Neuronal stem cell (in vitro differentiated cells): ENCODE measurements around the gene ATP8B4.

Experiments
- DNase-seq: peaks from one replicate; pipeline ENCODE4 v3.0.0-alpha.2; 2013; ENCODE audit warnings: low spot score
- H2AFZ ChIP-seq: one replicate; pipeline ENCODE4 v1.6.1; 2013; ENCODE audit warnings: mild to moderate bottlenecking, low read length, inconsistent platforms
- H2AK5ac ChIP-seq: 2 replicates; pipeline ENCODE4 v1.6.1; 2013; ENCODE audit warnings: low read depth, mild to moderate bottlenecking, inconsistent platforms, low read length, moderate library complexity, mixed read lengths
- H2BK120ac ChIP-seq: 2 replicates; pipeline ENCODE4 v1.6.1; 2013; ENCODE audit warnings: low read depth, mild to moderate bottlenecking, inconsistent platforms, low read length, moderate library complexity, mixed read lengths
- H2BK12ac ChIP-seq: one replicate; pipeline ENCODE4 v1.6.1; 2013; ENCODE audit warnings: low read length, inconsistent platforms
- H2BK15ac ChIP-seq: 2 replicates; pipeline ENCODE4 v1.6.1; 2013; ENCODE audit warnings: mild to moderate bottlenecking, low read length, inconsistent platforms, mixed read lengths
- H2BK5ac ChIP-seq: one replicate; pipeline ENCODE4 v1.6.1; 2013; ENCODE audit warnings: inconsistent platforms, mild to moderate bottlenecking, low read length, moderate library complexity
- H3K14ac ChIP-seq: one replicate; pipeline ENCODE4 v1.6.1; 2013; ENCODE audit warnings: low read length, inconsistent platforms
- H3K18ac ChIP-seq: 2 replicates; pipeline ENCODE4 v1.6.1; 2013; ENCODE audit warnings: low read length, inconsistent platforms
- H3K23ac ChIP-seq: 2 replicates; pipeline ENCODE4 v1.6.1; 2013; ENCODE audit warnings: low read depth, mild to moderate bottlenecking, mixed read lengths, low read length, inconsistent platforms; ENCODE audit not compliant: poor library complexity
- H3K27ac ChIP-seq: replicated peaks from 3 replicates; pipeline ENCODE4 v1.5.1; 2013; ENCODE audit warnings: low read length, inconsistent platforms
- H3K27me3 ChIP-seq, 3 experiments: 2 replicates each; pipeline ENCODE4 v1.6.1; 2013; ENCODE audit warnings: low read length in 3 of 3, mild to moderate bottlenecking in 2 of 3, inconsistent platforms in 1 of 3, low read depth in 1 of 3, mixed read lengths in 1 of 3, moderate library complexity in 1 of 3; ENCODE audit not compliant: control insufficient read depth in 3 of 3, insufficient read depth in 3 of 3
- H3K36me3 ChIP-seq, 2 donors: replicated peaks in 1 of 2; 2 replicates each; pipeline ENCODE4 v1.6.1; 2013; ENCODE audit warnings: low read length in 2 of 2; ENCODE audit not compliant: control insufficient read depth in 2 of 2, insufficient read depth in 2 of 2
- H3K4ac ChIP-seq: 2 replicates; pipeline ENCODE4 v1.6.1; 2013; ENCODE audit warnings: inconsistent platforms, mild to moderate bottlenecking, low read length, moderate library complexity
- H3K4me1 ChIP-seq, 2 donors: 1 replicate in 1 of 2; 2 replicates in 1 of 2; pipeline ENCODE4 v1.6.1; 2013; ENCODE audit warnings: low read length in 2 of 2, low read depth in 1 of 2; ENCODE audit not compliant: control insufficient read depth in 2 of 2, insufficient read depth in 1 of 2
- H3K4me2 ChIP-seq: one replicate; pipeline ENCODE4 v1.6.1; 2013; ENCODE audit warnings: mild to moderate bottlenecking, low read length, inconsistent platforms; ENCODE audit not compliant: insufficient read depth, poor library complexity, severe bottlenecking
- H3K4me3 ChIP-seq, 2 donors: 2 replicates each; pipeline ENCODE4 v1.5.1; 2013; ENCODE audit warnings: low read length in 2 of 2, mild to moderate bottlenecking in 2 of 2, inconsistent platforms in 1 of 2, moderate library complexity in 1 of 2
- H3K79me1 ChIP-seq: one replicate; pipeline ENCODE4 v1.6.1; 2013; ENCODE audit warnings: low read depth, mild to moderate bottlenecking, inconsistent platforms, low read length, moderate library complexity
- H3K9ac ChIP-seq: one replicate; pipeline ENCODE4 v1.6.1; 2013; ENCODE audit warnings: mild to moderate bottlenecking, low read depth, low read length, inconsistent platforms; ENCODE audit not compliant: poor library complexity
- H3K9me3 ChIP-seq, 2 donors: replicated peaks in 1 of 2; 2 replicates each; pipeline versions ENCODE3 to v1.6.1; 2013; ENCODE audit warnings: low read length in 2 of 2, mild to moderate bottlenecking in 2 of 2, inconsistent platforms in 1 of 2, low read depth in 1 of 2, mixed read lengths in 1 of 2, moderate library complexity in 1 of 2; ENCODE audit not compliant: control insufficient read depth in 2 of 2, insufficient read depth in 1 of 2
- H4K8ac ChIP-seq: one replicate; pipeline ENCODE4 v1.6.1; 2013; ENCODE audit warnings: low read depth, mild to moderate bottlenecking, inconsistent platforms, low read length, moderate library complexity
- H4K91ac ChIP-seq: one replicate; pipeline ENCODE4 v1.6.1; 2013; ENCODE audit warnings: low read length, low read depth, mild to moderate bottlenecking, inconsistent platforms; ENCODE audit not compliant: poor library complexity
- WGBS, 2 donors: extraction: QIAGEN DNeasy Blood & Tissue Kit; methylation state at CpG; one replicate each; pipeline ENCODE4 v1.1.7; 2013; ENCODE audit warnings: missing lambda C conversion rate in 2 of 2, mixed read lengths in 1 of 2; ENCODE audit not compliant: insufficient read length in 2 of 2, insufficient replicate concordance in 1 of 2; ENCODE audit errors: extremely low coverage in 2 of 2; 5-methylcytosine and 5-hydroxymethylcytosine counted together

Gene ATP8B4

DNA sequence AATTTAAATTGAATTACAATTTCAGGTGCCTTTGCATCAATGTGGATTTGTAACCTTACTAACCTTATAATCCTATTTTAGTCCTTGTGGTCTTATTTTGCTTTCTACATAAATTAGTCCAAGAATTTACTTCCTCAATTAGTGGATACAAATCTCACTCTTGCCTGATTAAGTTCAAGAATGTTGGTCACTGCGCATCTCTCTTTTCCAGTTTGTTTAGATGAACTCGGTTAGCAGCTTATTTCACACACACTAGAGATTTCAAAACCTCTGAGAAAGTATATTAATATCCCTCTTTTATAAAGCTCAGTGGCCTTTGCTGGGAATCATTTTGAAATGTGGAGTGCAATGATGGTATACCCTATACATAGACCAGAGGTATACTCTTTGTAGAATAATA lies 254.8 kb downstream of the ATP8B4 start:
- no peak overlapping the region for H2BK15ac ChIP-seq
- H3K36me3 ChIP-seq: no peaks in the 10 kb centered on the region
- no peak overlapping the region for H3K4me3 ChIP-seq
- H4K91ac ChIP-seq: no peak overlapping the region
- peaks cover 0 to 2% of the 10 kb centered on the region in 2 donors for H3K4me1 ChIP-seq
- H2BK120ac ChIP-seq: no peak overlapping the region
- no peaks in the 10 kb centered on the region for H3K79me1 ChIP-seq
- H3K4ac ChIP-seq: no peak overlapping the region
- no peak overlapping the region for H2BK12ac ChIP-seq
- H2AFZ ChIP-seq: no peak overlapping the region
- no peaks in the 10 kb centered on the region for H3K9me3 ChIP-seq
- WGBS, 2 donors: no CpG with 5 or more reads among the region's 2 CpGs
- H2BK5ac ChIP-seq: no peak overlapping the region
- no peak overlapping the region for H3K27ac ChIP-seq
- no peaks in the 10 kb centered on the region for H3K27me3 ChIP-seq
- H4K8ac ChIP-seq: no peak overlapping the region
- no peak overlapping the region for H3K18ac ChIP-seq
- H2AK5ac ChIP-seq: no peak overlapping the region
- H3K14ac ChIP-seq: no peak overlapping the region
- DNase-seq: no peak
- H3K23ac ChIP-seq: no peak overlapping the region
- H3K9ac ChIP-seq: no peak overlapping the region
- no peak overlapping the region for H3K4me2 ChIP-seq

DNA sequence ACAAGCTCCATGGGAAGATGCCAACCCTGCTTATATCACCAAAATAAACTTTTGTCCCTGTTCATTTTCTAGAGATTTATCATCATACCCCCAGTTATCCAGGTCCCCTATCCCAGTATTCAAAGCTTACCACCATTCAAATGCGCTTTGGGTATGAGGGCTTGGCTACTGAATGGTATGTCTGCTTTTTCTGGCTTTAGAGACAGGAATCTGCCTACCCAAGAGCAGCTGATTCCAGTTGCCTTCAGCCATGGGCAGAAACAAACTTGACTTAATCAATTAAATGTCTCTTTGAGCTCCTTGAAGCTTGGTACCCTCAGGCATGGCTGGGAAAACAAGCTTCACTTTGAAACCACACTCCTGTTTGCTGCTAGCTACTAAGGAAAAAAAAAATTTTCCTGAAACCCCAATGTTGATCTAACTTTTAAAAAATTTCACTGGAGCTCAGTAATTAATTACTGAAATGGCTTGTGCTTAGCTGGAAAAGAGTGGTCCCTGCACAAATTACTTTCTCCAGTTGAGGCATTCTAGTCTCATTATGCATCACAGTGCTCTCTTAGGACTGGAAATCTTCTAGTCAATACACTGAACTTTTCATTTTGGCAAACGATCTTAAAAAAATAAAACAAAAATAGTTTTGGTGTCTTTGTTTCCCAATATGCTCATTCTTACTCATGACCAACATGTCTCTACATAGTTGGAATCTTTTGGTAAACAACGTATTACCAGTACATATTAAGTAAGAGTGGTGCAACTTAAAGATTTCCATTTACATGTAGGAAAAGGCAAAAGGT lies 255.4 kb downstream of the ATP8B4 start:
- H3K23ac ChIP-seq: no peak overlapping the region
- H2AK5ac ChIP-seq: no peak overlapping the region
- no peak overlapping the region for H2BK15ac ChIP-seq
- no peak overlapping the region for H2BK5ac ChIP-seq
- no peak overlapping the region for H3K27ac ChIP-seq
- H2AFZ ChIP-seq: no peak overlapping the region
- H3K4me3 ChIP-seq: no peak overlapping the region
- H3K4me1 ChIP-seq: peaks cover 0 to 2% of the 10 kb centered on the region in 2 donors
- no peak overlapping the region for H3K9ac ChIP-seq
- H3K9me3 ChIP-seq: no peaks in the 10 kb centered on the region
- H3K79me1 ChIP-seq: no peaks in the 10 kb centered on the region
- H3K27me3 ChIP-seq: no peaks in the 10 kb centered on the region
- H2BK12ac ChIP-seq: no peak overlapping the region
- no peak overlapping the region for H4K8ac ChIP-seq
- no peak overlapping the region for H2BK120ac ChIP-seq
- no peak for DNase-seq
- no peak overlapping the region for H3K18ac ChIP-seq
- no peak overlapping the region for H3K4ac ChIP-seq
- no peak overlapping the region for H3K4me2 ChIP-seq
- H4K91ac ChIP-seq: no peak overlapping the region
- H3K36me3 ChIP-seq: no peaks in the 10 kb centered on the region
- no CpG with 5 or more reads among the region's 3 CpGs for WGBS, 2 donors
- no peak overlapping the region for H3K14ac ChIP-seq

DNA sequence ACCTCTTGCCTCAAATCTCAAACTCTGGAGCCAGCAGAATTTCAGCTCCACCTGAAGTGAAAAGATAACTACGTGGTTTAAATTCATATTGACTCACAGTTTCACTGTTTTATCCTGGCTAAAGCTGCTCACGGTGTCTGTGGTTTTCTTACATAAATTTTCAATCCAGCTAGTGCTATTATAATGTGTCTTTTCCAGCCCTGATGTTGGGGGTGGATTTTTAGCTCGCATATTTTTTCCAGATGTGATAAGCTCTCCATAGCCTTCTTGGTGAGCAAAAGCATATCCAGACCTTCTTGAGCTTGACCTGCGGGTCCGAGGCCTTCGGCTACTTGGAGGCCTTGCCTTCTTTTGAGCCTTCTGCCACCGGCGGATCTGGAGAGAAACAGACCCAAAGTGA lies 258.9 kb downstream of the ATP8B4 start:
- no peak overlapping the region for H2AFZ ChIP-seq
- H2BK5ac ChIP-seq: no peak overlapping the region
- no peak overlapping the region for H3K23ac ChIP-seq
- no peaks in the 10 kb centered on the region for H3K36me3 ChIP-seq
- H3K18ac ChIP-seq: no peak overlapping the region
- H3K4me2 ChIP-seq: no peak overlapping the region
- H3K4ac ChIP-seq: no peak overlapping the region
- H2BK12ac ChIP-seq: no peak overlapping the region
- H3K27me3 ChIP-seq: no peaks in the 10 kb centered on the region
- peaks cover 0 to 2% of the 10 kb centered on the region in 2 donors for H3K4me1 ChIP-seq
- no peak overlapping the region for H2BK15ac ChIP-seq
- DNase-seq: no peak
- no peak overlapping the region for H3K14ac ChIP-seq
- H3K4me3 ChIP-seq: no peak overlapping the region
- no peak overlapping the region for H4K8ac ChIP-seq
- H2AK5ac ChIP-seq: no peak overlapping the region
- H4K91ac ChIP-seq: no peak overlapping the region
- no peak overlapping the region for H3K27ac ChIP-seq
- H3K79me1 ChIP-seq: no peaks in the 10 kb centered on the region
- no CpG with 5 or more reads among the region's 8 CpGs for WGBS, 2 donors
- H3K9ac ChIP-seq: no peak overlapping the region
- H3K9me3 ChIP-seq: no peaks in the 10 kb centered on the region
- no peak overlapping the region for H2BK120ac ChIP-seq

DNA sequence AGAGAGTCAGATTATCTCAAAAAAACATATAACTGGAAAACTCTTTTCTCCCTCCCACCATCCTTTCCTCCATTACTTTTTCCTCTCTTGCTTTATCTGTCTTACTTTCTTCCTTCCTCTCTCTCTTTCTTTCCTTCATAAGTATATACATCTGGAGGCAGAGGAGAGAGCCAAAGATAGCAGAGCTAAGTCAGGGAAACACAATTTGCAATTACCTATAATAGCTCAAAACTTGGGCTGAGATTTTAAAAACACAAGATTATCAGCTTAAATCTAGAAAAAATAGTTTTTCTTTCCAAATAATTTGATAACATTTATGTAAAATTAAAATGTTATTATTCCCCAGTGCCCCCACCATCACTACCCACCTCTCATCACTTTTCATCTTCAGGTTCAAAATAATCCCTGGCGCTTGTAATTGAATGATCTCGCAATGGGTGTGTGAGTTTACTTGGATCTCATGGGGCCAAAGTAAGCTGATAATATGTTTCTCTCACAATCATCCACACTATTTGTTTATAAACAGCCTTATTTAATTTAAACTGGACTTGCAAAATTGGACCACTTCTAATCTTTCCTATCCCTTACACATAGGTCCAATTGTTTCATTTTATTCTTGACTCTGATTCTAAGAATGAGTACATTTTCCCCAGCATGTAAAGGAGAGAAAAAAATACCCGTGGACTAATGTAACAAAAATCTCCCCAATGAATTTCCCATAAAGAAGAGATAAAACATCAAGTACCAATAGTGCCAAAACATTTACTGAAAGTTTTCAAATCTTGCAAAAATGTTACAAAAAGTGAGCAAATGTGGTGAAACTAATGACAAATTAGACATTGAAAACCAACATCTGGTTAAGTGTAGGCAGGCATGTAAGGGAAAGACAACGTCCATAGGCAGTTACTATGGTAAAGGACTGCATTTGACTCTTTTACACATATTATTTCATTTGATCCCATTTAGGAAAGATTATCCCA lies 261.2 kb downstream of the ATP8B4 start:
- Histone ChIP-seq H3K23ac (no peak overlapping the region), H3K4ac (no peak overlapping the region), H3K36me3 (no peaks in the 10 kb centered on the region), H3K9me3 (no peaks in the 10 kb centered on the region), H3K79me1 (no peaks in the 10 kb centered on the region), H2AK5ac (no peak overlapping the region), H4K91ac (no peak overlapping the region), H3K27me3 (no peaks in the 10 kb centered on the region), H4K8ac (no peak overlapping the region), H3K18ac (no peak overlapping the region), H2BK5ac (no peak overlapping the region), H2BK120ac (no peak overlapping the region), H3K27ac (no peak overlapping the region), H3K14ac (no peak overlapping the region), H2BK12ac (no peak overlapping the region), H2BK15ac (no peak overlapping the region), H3K4me2 (no peak overlapping the region), H3K4me3 (no peak overlapping the region), H2AFZ (no peak overlapping the region), H3K4me1 (no peaks in the 10 kb centered on the region), H3K9ac (no peak overlapping the region)
- no CpG with 5 or more reads among the region's 4 CpGs for WGBS, 2 donors
- no peak for DNase-seq
